ENCODE results near the gene SCO2. TPM values are rescaled to one million over a fixed set of nuclear protein-coding genes. Genes with fewer than 3 reads are reported as not detected.
A peak's percentile ranks its signal among the peaks of the same experiment; 100 is the strongest.

Gene SCO2
- total RNA-seq, 2 donors from 2014 or later, result 0.94 TPM; not detected in 1

GRCh38 chr22:50528682-50529415, 3.5 kb upstream of the SCO2 start:
- Histone ChIP-seq H3K36me3 (peaks cover 3% of the 10 kb centered on the region), H3K4me3 (peak overlapping the region; percentile 47 to 67), H3K9me3 (no peaks in the 10 kb centered on the region), H3K27ac (peak overlapping the region; percentile 92 to 96), H3K4me1 (peaks cover 0 to 65% of the 10 kb centered on the region in 2 donors), H3K27me3 (peaks cover 0 to 7% of the 10 kb centered on the region in 2 donors)
- TF ChIP-seq, protein P1, sequence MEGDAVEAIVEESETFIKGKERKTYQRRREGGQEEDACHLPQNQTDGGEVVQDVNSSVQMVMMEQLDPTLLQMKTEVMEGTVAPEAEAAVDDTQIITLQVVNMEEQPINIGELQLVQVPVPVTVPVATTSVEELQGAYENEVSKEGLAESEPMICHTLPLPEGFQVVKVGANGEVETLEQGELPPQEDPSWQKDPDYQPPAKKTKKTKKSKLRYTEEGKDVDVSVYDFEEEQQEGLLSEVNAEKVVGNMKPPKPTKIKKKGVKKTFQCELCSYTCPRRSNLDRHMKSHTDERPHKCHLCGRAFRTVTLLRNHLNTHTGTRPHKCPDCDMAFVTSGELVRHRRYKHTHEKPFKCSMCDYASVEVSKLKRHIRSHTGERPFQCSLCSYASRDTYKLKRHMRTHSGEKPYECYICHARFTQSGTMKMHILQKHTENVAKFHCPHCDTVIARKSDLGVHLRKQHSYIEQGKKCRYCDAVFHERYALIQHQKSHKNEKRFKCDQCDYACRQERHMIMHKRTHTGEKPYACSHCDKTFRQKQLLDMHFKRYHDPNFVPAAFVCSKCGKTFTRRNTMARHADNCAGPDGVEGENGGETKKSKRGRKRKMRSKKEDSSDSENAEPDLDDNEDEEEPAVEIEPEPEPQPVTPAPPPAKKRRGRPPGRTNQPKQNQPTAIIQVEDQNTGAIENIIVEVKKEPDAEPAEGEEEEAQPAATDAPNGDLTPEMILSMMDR (IDR thresholded peaks at IDR 0.05), result no peak
- DNase-seq (ENCODE audit: low spot score), result no peak

GRCh38 chr22:50527921-50528681, 2.7 kb upstream of the SCO2 start:
- Histone ChIP-seq H3K9me3 (no peaks in the 10 kb centered on the region), H3K4me3 (no peak overlapping the region), H3K27ac (peak overlapping the region; percentile 86 to 96), H3K27me3 (peaks cover 0 to 7% of the 10 kb centered on the region in 2 donors), H3K36me3 (peaks cover 10% of the 10 kb centered on the region), H3K4me1 (peaks cover 0 to 67% of the 10 kb centered on the region in 2 donors)
- no peak for DNase-seq (ENCODE audit: low spot score)
- TF ChIP-seq, protein P1 (IDR thresholded peaks at IDR 0.05), result no peak

GRCh38 chr22:50526834-50527801, 1.7 kb upstream of the SCO2 start:
- Histone ChIP-seq H3K27ac (peak overlapping the region; percentile 86 to 89), H3K9me3 (no peaks in the 10 kb centered on the region)

GRCh38 chr22:50526108-50526833, 873 bp upstream of the SCO2 start:
- peaks cover 0 to 52% of the 10 kb centered on the region in 2 donors for H3K4me1 ChIP-seq
- TF ChIP-seq, protein P1 (IDR thresholded peaks at IDR 0.05), result peak; percentile 64 to 76
- H3K36me3 ChIP-seq, result peaks cover 27% of the 10 kb centered on the region
- peak overlapping the region; percentile 64 to 85 for H3K4me3 ChIP-seq
- no peaks in the 10 kb centered on the region for H3K9me3 ChIP-seq
- DNase-seq (ENCODE audit: low spot score), result peak; percentile 72
- H3K27me3 ChIP-seq, result peaks cover 0 to 4% of the 10 kb centered on the region in 2 donors
- H3K27ac ChIP-seq, result peak overlapping the region; percentile 86 to 89

More at GRCh38 chr22:50526834-50527801, 1.7 kb upstream of the SCO2 start:
- peaks cover 0 to 7% of the 10 kb centered on the region in 2 donors for H3K27me3 ChIP-seq
- peak; percentile 77 for DNase-seq (ENCODE audit: low spot score)
- TF ChIP-seq, protein P1 (IDR thresholded peaks at IDR 0.05), result no peak
- peaks cover 20% of the 10 kb centered on the region for H3K36me3 ChIP-seq
- H3K4me1 ChIP-seq, result peaks cover 0 to 61% of the 10 kb centered on the region in 2 donors
- H3K4me3 ChIP-seq, result peak overlapping the region; percentile 64 to 85

GRCh38 chr22:50525858-50526107, 385 bp upstream of the SCO2 start:
- Histone ChIP-seq H3K9me3 (no peaks in the 10 kb centered on the region), H3K27me3 (no peaks in the 10 kb centered on the region), H3K36me3 (peaks cover 32% of the 10 kb centered on the region), H3K4me3 (peak overlapping the region; percentile 64 to 85), H3K27ac (peak overlapping the region; percentile 86 to 89), H3K4me1 (peaks cover 0 to 48% of the 10 kb centered on the region in 2 donors)
- no peak for DNase-seq (ENCODE audit: low spot score)
- TF ChIP-seq, protein P1 (IDR thresholded peaks at IDR 0.05), result no peak
